Left colon (tissue), 2 donors: Measurements from ENCODE around the gene SLC7A6. TPM values are rescaled to one million over a fixed set of nuclear protein-coding genes. Genes with fewer than 3 reads are reported as not detected.

ENCODE experiments used
- ATAC-seq: fragments of 200-7000 bp; cut with Tn5 transposase; one replicate; pipeline ENCODE4 v1.9.1; 2020; ENCODE audit warnings: mild to moderate bottlenecking, moderate library complexity
- DNase-seq, 2 donors: peaks; one replicate each; pipeline ENCODE4 v3.0.0-alpha.2; 2020
- intact Hi-C, 2 donors: fragments of 100-400 bp; cut with DNase I in 1 of 2; cut with micrococcal nuclease in 1 of 2; formaldehyde crosslinking; loops; one replicate each; pipeline versions ENCODE4 v1.11.2 to v1.14.0; 2022; cut with DNase I, micrococcal nuclease
- total RNA-seq, 2 donors: library from RNA; stranded (reverse); fragmentation: NEBNext Ultra II Directional; extraction: Animal tissue kit (Norgen Biotek cat#: 25700); gene quantifications; one replicate each; pipeline ENCODE4 v1.2.1, GENCODE V29; 2021
- donor health status: DM: no; HTN: no; CAD: no.
- donor health status: DM: yes; HTN: yes; CAD: no.

Gene SLC7A6
- total RNA-seq, 2 donors from 2014 or later: 23.9 to 45.9 TPM

- DNase-seq (no peak), ATAC-seq (no peak)
- intact Hi-C loops: no loop called here
These were observed 25.4 kb downstream of the SLC7A6 start for GRCh38 chr16:68289621-68290329.

GRCh38 chr16:68290450-68290849 lies 26.1 kb downstream of the SLC7A6 start:
- intact Hi-C loops: no loop called here
- DNase-seq (no peak), ATAC-seq (no peak)

GRCh38 chr16:68291227-68291626 lies 26.9 kb downstream of the SLC7A6 start:
- ATAC-seq (no peak), DNase-seq (no peak)
- intact Hi-C loops: no loop called here

- intact Hi-C loops: no loop called here
- DNase-seq (no peak), ATAC-seq (no peak)
These were observed 28.1 kb downstream of the SLC7A6 start for GRCh38 chr16:68292425-68292824.

GRCh38 chr16:68296291-68296690 lies 32.0 kb downstream of the SLC7A6 start:
- intact Hi-C loops: no loop called here
- DNase-seq: no peak
- ATAC-seq: no peak

- intact Hi-C loops: no loop called here
- ATAC-seq (no peak), DNase-seq (no peak)
These were observed 32.4 kb downstream of the SLC7A6 start for GRCh38 chr16:68296693-68297092.

- DNase-seq: no peak
- no peak for ATAC-seq
- intact Hi-C loops: no loop called here
These were observed 33.6 kb downstream of the SLC7A6 start for GRCh38 chr16:68297908-68298307.

- DNase-seq (no peak), ATAC-seq (no peak)
- intact Hi-C loops: no loop called here
These were observed 34.0 kb downstream of the SLC7A6 start for GRCh38 chr16:68298312-68298711.

- DNase-seq (peak in 1 of 2 donors; percentile 36), ATAC-seq (peak; percentile 22)
- intact Hi-C loops: no loop called here
These were observed 34.7 kb downstream of the SLC7A6 start for GRCh38 chr16:68298907-68299561.

GRCh38 chr16:68299571-68300453 lies 35.5 kb downstream of the SLC7A6 start:
- ATAC-seq: no peak
- intact Hi-C loops: no loop called here

GRCh38 chr16:68300734-68301459 lies 36.6 kb downstream of the SLC7A6 start:
- DNase-seq: no peak
- intact Hi-C loops: no loop called here
- no peak for ATAC-seq

More at GRCh38 chr16:68299571-68300453, 35.5 kb downstream of the SLC7A6 start:
- DNase-seq: no peak

- DNase-seq (no peak), ATAC-seq (no peak)
- intact Hi-C loops: no loop called here
These were observed 42.3 kb downstream of the SLC7A6 start for GRCh38 chr16:68306633-68307032.

GRCh38 chr16:68309799-68310198 lies 45.5 kb downstream of the SLC7A6 start:
- intact Hi-C loops: loop anchor here in 1 of 2 donors (5.0 kb wide), 1 partner anchor 47 kb away; the partner anchor contains the start of gene SLC7A6
- ATAC-seq (no peak), DNase-seq (no peak)

- intact Hi-C loops: loop anchor here in 1 of 2 donors (5.0 kb wide), 1 partner anchor 48 kb away; the partner anchor contains the start of gene SLC7A6
- DNase-seq: peak in 1 of 2 donors; percentile 35
These were observed 46.1 kb downstream of the SLC7A6 start for GRCh38 chr16:68310437-68310773.

GRCh38 chr16:68310774-68311511 lies 46.6 kb downstream of the SLC7A6 start, which contains the start of the genes PRMT7 and SLC7A6OS:
TSS of gene PRMT7 (plus strand) at chr16:68311019. CDS start at chr16:68315980, 4,961 bp downstream.
TSS of gene SLC7A6OS (minus strand) at chr16:68310946. CDS start at chr16:68310926, 20 bp downstream.
- DNase-seq: peak; percentile 93 to 95
- ATAC-seq: peak; percentile 99
- intact Hi-C loops: loop anchor here in 1 of 2 donors (5.0 kb wide), 1 partner anchor 49 kb away; the partner anchor contains the start of gene SLC7A6

More at GRCh38 chr16:68310437-68310773, 46.1 kb downstream of the SLC7A6 start:
- ATAC-seq: peak; percentile 57

- no peak for DNase-seq
- no peak for ATAC-seq
- intact Hi-C loops: loop anchor here in 1 of 2 donors (5.0 kb wide), 1 partner anchor 51 kb away; the partner anchor contains the start of gene SLC7A6
These were observed 48.8 kb downstream of the SLC7A6 start for GRCh38 chr16:68313116-68313515.

- ATAC-seq (no peak), DNase-seq (no peak)
- intact Hi-C loops: no loop called here
These were observed 55.0 kb downstream of the SLC7A6 start for GRCh38 chr16:68319185-68319908.
